K562 (cell line): ENCODE results near the gene ADGRA3. TPM values are rescaled to one million over a fixed set of nuclear protein-coding genes. Genes with fewer than 3 reads are reported as not detected.

ENCODE experiments used
- ATAC-seq: fragments of 200-7000 bp; cut with Tn5 transposase; 3 replicates; pipeline ENCODE4 v1.9.1; 2020; ENCODE audit warnings: moderate library complexity
- BruUV-seq: library from RNA; stranded (reverse); fragments of 400-500 nt; replicated peaks from 2 replicates; lab custom pipeline; 2021; lab: Mats Ljungman, UMichigan
- CTCF ChIA-PET: fragments of 300-600 bp; formaldehyde crosslinking; extraction: SDS; loops from one replicate; lab custom pipeline; 2021; ENCODE audit warnings: low intra/inter-chr PET ratio; lab: Yijun Ruan, JAX
- POLR2A ChIA-PET: fragments of 300-600, 350-650 bp; sonication (Branson Sonifier 250); formaldehyde crosslinking; extraction: SDS; loops from one replicate; lab custom pipeline; 2021; ENCODE audit warnings: antibody characterized with exemption, inconsistent platforms; lab: Yijun Ruan, JAX
- DNase-seq, 4 experiments: peaks; one replicate each; pipeline versions ENCODE4 v3.0.0 to v3.0.0-alpha.2; 2011 to 2018; ENCODE audit warnings: low spot score in 3 of 4, mixed read lengths in 3 of 4; ENCODE audit errors: extremely low read depth in 1 of 4
- FAIRE-seq: peaks from 2 replicates; lab custom pipeline; 2011; peaks lifted over from hg19 to GRCh38; lab: Jason Lieb, UNC
- H2AFZ ChIP-seq: 2 replicates; pipeline ENCODE4 v1.6.0; 2011; ENCODE audit warnings: low read depth, low read length, control low read depth, inconsistent platforms
- H3K27ac ChIP-seq: fragments of 200-600 bp; 3 replicates; pipeline ENCODE4 v1.8.0; 2011; ENCODE audit warnings: low read depth, mild to moderate bottlenecking, control low read depth, inconsistent platforms, low read length, moderate library complexity, mixed read lengths; ENCODE audit errors: extremely low read depth
- H3K27me3 ChIP-seq, 2 experiments: fragments of 300-600 bp in 1 of 2; 2 replicates in 1 of 2; 3 replicates in 1 of 2; pipeline versions ENCODE4 v1.6.0 to v1.8.0; 2011; ENCODE audit warnings: inconsistent platforms in 2 of 2, low read length in 2 of 2, mild to moderate bottlenecking in 1 of 2, mixed read lengths in 1 of 2, moderate library complexity in 1 of 2; ENCODE audit not compliant: control insufficient read depth in 2 of 2, insufficient read depth in 2 of 2
- H3K36me3 ChIP-seq: fragments of 300-600 bp; 3 replicates; pipeline ENCODE4 v1.8.0; 2011; ENCODE audit warnings: mild to moderate bottlenecking, low read length, inconsistent platforms; ENCODE audit not compliant: control insufficient read depth, insufficient read depth
- H3K4me1 ChIP-seq, 2 experiments: fragments of 200-600 bp in 1 of 2; replicated peaks in 1 of 2; 2 replicates in 1 of 2; 3 replicates in 1 of 2; pipeline versions ENCODE4 v1.5.1 to v1.8.0; 2011; ENCODE audit warnings: inconsistent platforms in 2 of 2, low read length in 2 of 2, mild to moderate bottlenecking in 1 of 2, mixed read lengths in 1 of 2, moderate library complexity in 1 of 2; ENCODE audit not compliant: control insufficient read depth in 2 of 2, insufficient read depth in 2 of 2
- H3K4me2 ChIP-seq: 2 replicates; pipeline ENCODE4 v1.6.1; 2011; ENCODE audit warnings: low read length, control low read depth, inconsistent platforms, mixed read lengths; ENCODE audit not compliant: insufficient read depth
- H3K4me3 ChIP-seq: fragments of 200-600 bp; sonication (generic), shearing (Covaris generic); 2 replicates; pipeline ENCODE4 v1.5.1; 2016; ENCODE audit warnings: control low read depth, inconsistent platforms
- H3K79me2 ChIP-seq: fragments of 200-600 bp; 3 replicates; pipeline ENCODE4 v1.8.0; 2011; ENCODE audit warnings: low read length, inconsistent platforms; ENCODE audit not compliant: control insufficient read depth, insufficient read depth
- H3K9ac ChIP-seq, 2 experiments: 2 replicates each; pipeline versions ENCODE4 v1.6.0 to v1.6.1; 2011; ENCODE audit warnings: low read depth in 2 of 2, low read length in 2 of 2, control low read depth in 1 of 2, inconsistent platforms in 1 of 2, mild to moderate bottlenecking in 1 of 2, mixed read lengths in 1 of 2; ENCODE audit not compliant: insufficient read depth in 1 of 2
- H3K9me1 ChIP-seq: one replicate; pipeline ENCODE4 v1.6.0; 2011; ENCODE audit warnings: inconsistent platforms, mild to moderate bottlenecking, low read length, moderate library complexity; ENCODE audit not compliant: control insufficient read depth, insufficient read depth
- H3K9me3 ChIP-seq: replicated peaks from 2 replicates; pipeline ENCODE4 v1.5.1; 2011; ENCODE audit warnings: low read depth, low read length, inconsistent platforms; ENCODE audit not compliant: control insufficient read depth, insufficient read depth
- H4K20me1 ChIP-seq: replicated peaks from 2 replicates; pipeline ENCODE4 v1.6.1; 2011; ENCODE audit warnings: low read length, inconsistent platforms, mixed read lengths; ENCODE audit not compliant: control insufficient read depth, insufficient read depth
- CBX5 ChIP-seq: IDR thresholded peaks from 2 replicates; pipeline ENCODE4 v1.6.1; 2014; ENCODE audit warnings: low read depth, borderline replicate concordance
- FOXK2 ChIP-seq, 2 experiments: fragments of 450-650 bp; IDR thresholded peaks in 1 of 2; conservative IDR thresholded peaks in 1 of 2; 2 replicates each; pipeline ENCODE4 v1.6.1; 2016; ENCODE audit warnings: low read depth in 2 of 2, mild to moderate bottlenecking in 1 of 2
- MTA2 ChIP-seq: fragments of 450-650 bp; IDR thresholded peaks from 2 replicates; pipeline ENCODE4 v1.6.1; 2016; ENCODE audit warnings: low read depth
- MTF1 ChIP-seq: fragments of 250-450 bp; sonication (Bioruptor Pico); IDR thresholded peaks from 2 replicates; pipeline ENCODE4 v1.9.0; 2021; ENCODE audit warnings: moderate library complexity, mild to moderate bottlenecking, inconsistent platforms, borderline replicate concordance
- SREBF2 ChIP-seq: sonication (generic); formaldehyde crosslinking; IDR thresholded peaks from 2 replicates; pipeline ENCODE4 v1.4.0; 2020; ENCODE audit warnings: mild to moderate bottlenecking, missing genetic modification reagents
- ZNF79 ChIP-seq: fragments of 250-450 bp; sonication (Bioruptor Pico); IDR thresholded peaks from 2 replicates; pipeline ENCODE4 v1.4.0; 2020; ENCODE audit warnings: low read depth, mild to moderate bottlenecking, moderate library complexity
- WGBS: fragments of 100-300 bp; shearing (Covaris generic); methylation state at CpG from one replicate; pipeline ENCODE4 v1.1.6; 2016; ENCODE audit warnings: low coverage, mixed read lengths; ENCODE audit not compliant: insufficient coverage; ENCODE audit errors: missing lambda C conversion rate; 5-methylcytosine and 5-hydroxymethylcytosine counted together
- in situ Hi-C: fragments of 300-500 bp; cut with MboI; formaldehyde crosslinking; loops from 4 replicates; pipeline ENCODE4 v1.15.0; 2018; ENCODE audit warnings: inconsistent platforms, mixed read lengths
- intact Hi-C: fragments of 100-400 bp; cut with micrococcal nuclease; formaldehyde crosslinking; loops from 2 replicates; pipeline ENCODE4 v1.14.2; 2022
- polyA plus RNA-seq, 8 experiments: library from polyadenylated mRNA; depleted of rRNA in 4 of 8; stranded (reverse) in 5 of 8; unstranded in 3 of 8; fragments of >200 nt; fragmentation: Nextera tagmentation in 2 of 8; fragmentation: Illumina TruSeq in 1 of 8; extraction: Ambion mirVana in 2 of 8; extraction: Trizol in 1 of 8; gene quantifications; 2 replicates each; pipeline versions ENCODE4 v1.2.1 to v1.2.3, GENCODE V29; 2011 to 2014; ENCODE audit warnings: inconsistent platforms in 1 of 8, missing spikeins in 1 of 8
- total RNA-seq, 7 experiments: library from RNA; depleted of rRNA in 6 of 7; stranded (reverse); fragments of >200 nt in 6 of 7; fragmentation: Illumina TruSeq in 2 of 7; extraction: Trizol in 2 of 7; gene quantifications; 2 replicates each; pipeline versions ENCODE4 v1.2.1 to v1.2.3, GENCODE V29; 2011 to 2021; ENCODE audit warnings: low replicate concordance in 1 of 7
- TF ChIP-seq, protein P1 (sequence below): IDR thresholded peaks from 2 replicates; pipeline ENCODE4 v1.6.1; 2012; ENCODE audit warnings: low read depth, low read length, improper control_type of control experiment, borderline replicate concordance
- TF ChIP-seq, protein P2 (sequence below): IDR thresholded peaks from 3 replicates; pipeline ENCODE4 v1.6.1; 2011; ENCODE audit warnings: borderline replicate concordance, mild to moderate bottlenecking; ENCODE audit not compliant: insufficient read length, insufficient read depth

Gene ADGRA3
- total and polyA plus RNA-seq, 9 of the 15 experiments (the other 6 are each of a cell fraction or from before 2014, with no cell fraction given) = 0.06 to 2.3 (median 0.27) TPM; not detected in 3

DNA sequence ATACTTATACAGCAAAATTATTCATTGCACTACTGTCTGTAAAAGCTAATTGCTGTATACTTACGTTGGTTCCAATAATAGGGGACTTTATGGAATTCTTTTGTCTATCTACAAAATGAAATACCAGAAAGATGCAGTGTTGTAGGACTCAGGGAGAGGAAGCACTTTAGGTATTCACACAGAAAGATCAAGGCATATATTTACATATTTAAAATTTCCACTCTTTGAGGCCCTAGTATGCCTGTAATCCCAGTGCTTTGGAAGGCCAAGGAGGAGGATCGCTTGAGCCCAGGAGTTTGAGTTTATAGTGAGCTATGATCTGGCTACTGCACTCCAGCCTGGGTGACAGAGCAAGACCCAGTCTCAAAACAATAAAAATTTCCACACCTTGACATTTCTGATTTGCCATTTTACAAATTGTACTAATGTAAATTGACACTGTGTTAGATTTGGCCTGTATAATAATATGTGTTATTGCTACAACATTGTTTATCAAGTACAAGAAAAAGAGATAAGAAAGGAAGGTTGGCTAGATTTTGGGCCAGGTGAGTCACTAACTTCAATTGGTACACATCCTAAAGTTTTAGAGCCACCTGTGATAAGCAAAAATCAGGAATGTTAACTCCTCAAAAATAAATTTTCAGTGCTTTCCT, 35.1 kb downstream of the ADGRA3 start (continued):
- TF ChIP-seq, protein P1, sequence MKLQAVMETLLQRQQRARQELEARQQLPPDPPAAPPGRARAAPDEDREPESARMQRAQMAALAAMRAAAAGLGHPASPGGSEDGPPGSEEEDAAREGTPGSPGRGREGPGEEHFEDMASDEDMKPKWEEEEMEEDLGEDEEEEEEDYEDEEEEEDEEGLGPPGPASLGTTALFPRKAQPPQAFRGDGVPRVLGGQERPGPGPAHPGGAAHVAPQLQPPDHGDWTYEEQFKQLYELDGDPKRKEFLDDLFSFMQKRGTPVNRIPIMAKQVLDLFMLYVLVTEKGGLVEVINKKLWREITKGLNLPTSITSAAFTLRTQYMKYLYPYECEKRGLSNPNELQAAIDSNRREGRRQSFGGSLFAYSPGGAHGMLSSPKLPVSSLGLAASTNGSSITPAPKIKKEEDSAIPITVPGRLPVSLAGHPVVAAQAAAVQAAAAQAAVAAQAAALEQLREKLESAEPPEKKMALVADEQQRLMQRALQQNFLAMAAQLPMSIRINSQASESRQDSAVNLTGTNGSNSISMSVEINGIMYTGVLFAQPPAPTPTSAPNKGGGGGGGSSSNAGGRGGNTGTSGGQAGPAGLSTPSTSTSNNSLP = no peak
- TF ChIP-seq, protein P2, sequence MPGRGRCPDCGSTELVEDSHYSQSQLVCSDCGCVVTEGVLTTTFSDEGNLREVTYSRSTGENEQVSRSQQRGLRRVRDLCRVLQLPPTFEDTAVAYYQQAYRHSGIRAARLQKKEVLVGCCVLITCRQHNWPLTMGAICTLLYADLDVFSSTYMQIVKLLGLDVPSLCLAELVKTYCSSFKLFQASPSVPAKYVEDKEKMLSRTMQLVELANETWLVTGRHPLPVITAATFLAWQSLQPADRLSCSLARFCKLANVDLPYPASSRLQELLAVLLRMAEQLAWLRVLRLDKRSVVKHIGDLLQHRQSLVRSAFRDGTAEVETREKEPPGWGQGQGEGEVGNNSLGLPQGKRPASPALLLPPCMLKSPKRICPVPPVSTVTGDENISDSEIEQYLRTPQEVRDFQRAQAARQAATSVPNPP = no peak
- TF ChIP-seq MTA2 (no peak), SREBF2 (CRISPR knock-in tag) (no peak), MTF1 (CRISPR knock-in tag) (no peak), CBX5 (no peak)

DNA sequence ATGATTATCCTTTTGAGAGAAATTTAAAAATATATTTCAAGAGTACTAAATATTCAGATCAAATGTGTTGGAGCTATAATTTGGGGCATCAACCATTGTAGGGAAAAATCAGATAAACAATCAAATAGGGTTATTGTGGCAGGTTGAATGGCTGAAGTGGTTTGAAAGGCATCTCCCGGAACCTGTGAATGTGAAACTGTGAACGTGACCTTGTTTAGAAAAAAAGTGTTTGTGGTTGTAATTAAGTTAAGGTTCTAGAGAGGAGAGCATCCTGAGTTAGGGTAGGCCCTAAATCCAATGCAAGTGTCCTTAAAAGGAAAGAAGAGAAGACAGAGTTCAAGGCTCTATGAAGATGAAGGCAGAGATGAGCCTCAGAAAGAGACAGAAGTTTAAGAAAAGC, 37.4 kb downstream of the ADGRA3 start:
- 0% methylated on average over 2 of the region's 2 CpGs for WGBS
- ChIA-PET POLR2A (no interaction called here), CTCF (interaction anchor here (0.6 kb wide), 1 partner anchor 1252 kb away, joined by 3 read pairs; no protein-coding TSS in a partner anchor)
- H3K4me2 ChIP-seq = no peak overlapping the region
- FAIRE-seq (no peak), DNase-seq (no peak), ATAC-seq (no peak)
- no peak overlapping the region for H3K9ac ChIP-seq
- no peak overlapping the region for H3K4me3 ChIP-seq
- no peaks in the 10 kb centered on the region for H3K9me1 ChIP-seq
- H4K20me1 ChIP-seq = no peaks in the 10 kb centered on the region
- H3K36me3 ChIP-seq = no peaks in the 10 kb centered on the region
- BruUV-seq = no TSS peak
- intact Hi-C loops = no loop called here
- no peak overlapping the region for H3K27ac ChIP-seq
- in situ Hi-C loops = no loop called here
- H3K9me3 ChIP-seq = no peaks in the 10 kb centered on the region
- H3K27me3 ChIP-seq = no peaks in the 10 kb centered on the region
- H3K4me1 ChIP-seq = no peaks in the 10 kb centered on the region
- TF ChIP-seq FOXK2 (conservative IDR thresholded peaks at IDR 0.05 in 1 of 2, IDR thresholded peaks at IDR 0.05 in 1 of 2; ENCODE audit: low read depth in 2 of 2) = no peak
- TF ChIP-seq ZNF79 (CRISPR knock-in tag) = no peak
- no peaks in the 10 kb centered on the region for H3K79me2 ChIP-seq
- H2AFZ ChIP-seq = no peak overlapping the region
